Body of pancreas (tissue), 4 donors: Measurements from ENCODE around the gene RNF7. TPM values are rescaled to one million over a fixed set of nuclear protein-coding genes. Genes with fewer than 3 reads are reported as not detected.
A peak's percentile ranks its signal among the peaks of the same experiment; 100 is the strongest.
"Not testable (repeated sequence)": the region's sequence is repeated elsewhere in the genome, so short reads cannot be mapped to it uniquely, and the experiment has no call there.

Experiments used
- ATAC-seq: fragments of 150-250 bp; one replicate; pipeline ENCODE4 v1.9.1; 2016
- DNase-seq, 4 donors: peaks; one replicate each; pipeline ENCODE4 v3.0.0-alpha.2; 2019
- H3K27ac ChIP-seq, 4 donors: fragments of 200-600 bp; sonication (generic); 1 replicate in 3 of 4; 2 replicates in 1 of 4; pipeline versions ENCODE4 v1.5.1 to v1.6.1; 2016 to 2019; ENCODE audit warnings: mild to moderate bottlenecking in 1 of 4, mixed read lengths in 1 of 4, moderate library complexity in 1 of 4
- H3K27me3 ChIP-seq, 2 donors: fragments of 200-600 bp; sonication (generic); one replicate each; pipeline ENCODE4 v1.6.0; 2016; ENCODE audit warnings: mild to moderate bottlenecking in 1 of 2
- H3K36me3 ChIP-seq, 2 donors: fragments of 200-600 bp; sonication (generic); replicated peaks in 1 of 2; 2 replicates each; pipeline ENCODE4 v1.5.1; 2016; ENCODE audit warnings: low read depth in 2 of 2; ENCODE audit not compliant: insufficient read depth in 1 of 2
- H3K4me1 ChIP-seq: fragments of 200-600 bp; sonication (generic); one replicate; pipeline ENCODE4 v1.6.0; 2016
- H3K4me3 ChIP-seq, 2 donors: fragments of 200-600 bp; sonication (generic); 1 replicate in 1 of 2; 2 replicates in 1 of 2; pipeline ENCODE4 v1.5.1; 2016 to 2019
- H3K9me3 ChIP-seq, 3 donors: fragments of 200-600 bp; sonication (generic); 1 replicate in 2 of 3; 2 replicates in 1 of 3; pipeline ENCODE4 v1.5.1; 2016
- CTCF ChIP-seq, 7 experiments: fragments of 450-650 bp in 4 of 7; fragments of 200-600 bp in 3 of 7; sonication (generic) in 3 of 7; IDR thresholded peaks; one replicate each; pipeline ENCODE4 v1.5.1; 2016 to 2019; ENCODE audit warnings: antibody characterized with exemption in 7 of 7
- POLR2A ChIP-seq, 3 donors: fragments of 450-650 bp; IDR thresholded peaks; one replicate each; pipeline ENCODE4 v1.6.1; 2016; ENCODE audit warnings: antibody characterized with exemption in 3 of 3, mild to moderate bottlenecking in 2 of 3
- WGBS, 2 donors: methylation state at CpG; one replicate each; pipeline ENCODE4 v1.1.5; 2017; 5-methylcytosine and 5-hydroxymethylcytosine counted together
- intact Hi-C: fragments of 100-400 bp; cut with DNase I; formaldehyde crosslinking; loops from one replicate; pipeline ENCODE4 v1.15.1; 2023
- total RNA-seq, 2 donors: library from RNA; depleted of rRNA; stranded (reverse); fragments of >200 nt; gene quantifications; one replicate each; pipeline ENCODE4 v1.1.0, GENCODE V29; 2016

The RNF7 gene
- 10 to 100 TPM; 12.5 to 61.2 TPM for total RNA-seq

- ATAC-seq (peak; percentile 95), DNase-seq (peak; percentile 95 to 96 (median 96))
- Histone ChIP-seq H3K9me3 (no peaks in the 10 kb centered on the region), H3K36me3 (no peaks in the 10 kb centered on the region), H3K4me3 (peak within 1 kb of the TSS; percentile 69 to 99), H3K27ac (peak within 1 kb of the TSS; percentile 81 to 96 (median 88)), H3K27me3 (no peaks in the 10 kb centered on the region), H3K4me1 (peaks cover 27% of the 10 kb centered on the region)
- intact Hi-C loops: no loop called here
- 0% methylated on average over 26 to 81 of the region's 81 CpGs for WGBS, 2 donors
- TF ChIP-seq CTCF (IDR thresholded peaks at IDR 0.05) (peak; percentile 84 to 99 (median 96)), POLR2A (IDR thresholded peaks at IDR 0.05) (peak; percentile 74 to 92 (median 90))
Observed at GRCh38 chr3:141738022-141738890, at the start of gene RNF7. TSS of gene RNF7 (plus strand) at chr3:141738298. CDS start at chr3:141738342, 44 bp downstream.

- no peaks in the 10 kb centered on the region for H3K4me1 ChIP-seq
- H3K27me3 ChIP-seq: no peaks in the 10 kb centered on the region
- H3K27ac ChIP-seq: no peak overlapping the region
- H3K9me3 ChIP-seq: peaks cover 0 to 8% (median 0%) of the 10 kb centered on the region in 3 donors
- TF ChIP-seq POLR2A (IDR thresholded peaks at IDR 0.05) (no peak), CTCF (IDR thresholded peaks at IDR 0.05) (no peak)
- no peak overlapping the region for H3K4me3 ChIP-seq
- H3K36me3 ChIP-seq: no peaks in the 10 kb centered on the region
- intact Hi-C loops: no loop called here
- DNase-seq (no peak), ATAC-seq (no peak)
- WGBS, 2 donors: 45 to 62% methylated on average over 4 of the region's 4 CpGs
Observed at GRCh38 chr3:141690431-141691072, 47.5 kb upstream of the RNF7 start.

- H3K27me3 ChIP-seq, H3K9me3 ChIP-seq, H3K27ac ChIP-seq, H3K36me3 ChIP-seq, DNase-seq, H3K4me3 ChIP-seq, ATAC-seq, intact Hi-C loops, H3K4me1 ChIP-seq: not testable (repeated sequence)
- WGBS, 2 donors: 81 to 88% methylated on average over 3 of the region's 3 CpGs
Observed at GRCh38 chr3:141691471-141691870, 46.6 kb upstream of the RNF7 start.

- DNase-seq, H3K27ac ChIP-seq, H3K4me3 ChIP-seq, ATAC-seq, H3K27me3 ChIP-seq, H3K36me3 ChIP-seq, H3K9me3 ChIP-seq, intact Hi-C loops, H3K4me1 ChIP-seq: not testable (repeated sequence)
- WGBS, 2 donors: 91 to 93% methylated on average over 4 of the region's 4 CpGs
Observed at GRCh38 chr3:141692973-141693372, 45.1 kb upstream of the RNF7 start.

- ATAC-seq (no peak), DNase-seq (no peak)
- Histone ChIP-seq H3K4me1 (no peaks in the 10 kb centered on the region), H3K27me3 (no peaks in the 10 kb centered on the region), H3K4me3 (no peak overlapping the region), H3K36me3 (no peaks in the 10 kb centered on the region), H3K27ac (no peak overlapping the region), H3K9me3 (no peaks in the 10 kb centered on the region)
- 42 to 52% methylated on average over 7 of the region's 7 CpGs for WGBS, 2 donors
- intact Hi-C loops: no loop called here
- TF ChIP-seq CTCF (IDR thresholded peaks at IDR 0.05) (no peak), POLR2A (IDR thresholded peaks at IDR 0.05) (no peak)
Observed at GRCh38 chr3:141699324-141699723, 38.8 kb upstream of the RNF7 start.
